HCT116 (cell line): ENCODE results near the gene NCCRP1. TPM values are rescaled to one million over a fixed set of nuclear protein-coding genes. Genes with fewer than 3 reads are reported as not detected.

ENCODE experiments used
- ATAC-seq: fragments of 200-7000 bp; cut with Tn5 transposase; 2 replicates; pipeline ENCODE4 v1.9.1; 2020; ENCODE audit warnings: mild to moderate bottlenecking, moderate library complexity
- BruUV-seq: library from RNA; stranded (reverse); fragments of 400-500 nt; replicated peaks from 2 replicates; lab custom pipeline; 2021; lab: Mats Ljungman, UMichigan
- CTCF ChIA-PET: fragments of 300-600 bp; sonication (Branson Sonifier 250); formaldehyde crosslinking; loops from one replicate; lab custom pipeline; 2021; ENCODE audit warnings: antibody characterized with exemption; lab: Charles Lee
- POLR2A ChIA-PET: fragments of 300-600, 350-600 bp; sonication (Branson Sonifier 250); formaldehyde crosslinking; loops from one replicate; lab custom pipeline; 2021; ENCODE audit warnings: antibody characterized with exemption; lab: Charles Lee
- RAD21 ChIA-PET, 2 experiments: fragments of 300-600 bp; sonication (Branson Sonifier 250); formaldehyde crosslinking; loops; one replicate each; lab custom pipeline; 2023; ENCODE audit warnings: low total read pairs in 2 of 2; ENCODE audit not compliant: uncharacterized antibody in 2 of 2, unreplicated experiment in 2 of 2, low non-redundant PET in 1 of 2; lab: Charles Lee
- DNase-seq: peaks from one replicate; pipeline ENCODE4 v3.0.0-alpha.2; 2010; ENCODE audit warnings: low read depth, low spot score
- H2AFZ ChIP-seq: fragments of 200-600 bp; shearing (Covaris generic), sonication (generic); 2 replicates; pipeline ENCODE4 v1.6.1; 2017; ENCODE audit warnings: low read depth, mixed run types, mixed read lengths, antibody characterized with exemption, low read length; ENCODE audit not compliant: poor library complexity, severe bottlenecking
- H3K27ac ChIP-seq: 2 replicates; pipeline ENCODE4 v1.5.1; 2012; ENCODE audit warnings: low read depth, low read length
- H3K27me3 ChIP-seq: fragments of 200-600 bp; sonication (generic); 2 replicates; pipeline ENCODE4 v1.6.1; 2016; ENCODE audit warnings: mixed run types, low read length, mixed read lengths; ENCODE audit not compliant: insufficient read depth
- H3K36me3 ChIP-seq, 2 experiments: fragments of 200-500 bp in 1 of 2; fragments of 200-600 bp in 1 of 2; sonication (Bioruptor generic) in 1 of 2; sonication (generic) in 1 of 2; 2 replicates each; pipeline versions ENCODE4 v1.5.1 to v1.6.1; 2014 to 2016; ENCODE audit warnings: low read length in 2 of 2, inconsistent platforms in 1 of 2, mixed read lengths in 1 of 2, mixed run types in 1 of 2; ENCODE audit not compliant: insufficient read depth in 2 of 2, control insufficient read depth in 1 of 2
- H3K4me1 ChIP-seq, 2 experiments: fragments of 200-600 bp in 1 of 2; sonication (generic) in 1 of 2; 2 replicates each; pipeline versions ENCODE4 v1.5.1 to v1.6.1; 2012 to 2017; ENCODE audit warnings: low read length in 2 of 2, inconsistent platforms in 1 of 2, mild to moderate bottlenecking in 1 of 2, mixed read lengths in 1 of 2, mixed run types in 1 of 2, moderate library complexity in 1 of 2; ENCODE audit not compliant: insufficient read depth in 2 of 2, control insufficient read depth in 1 of 2
- H3K4me2 ChIP-seq: fragments of 200-600 bp; sonication (generic); 2 replicates; pipeline ENCODE4 v1.6.1; 2017; ENCODE audit warnings: mixed run types, low read length, mixed read lengths
- H3K4me3 ChIP-seq, 2 experiments: fragments of 200-600 bp in 1 of 2; sonication (generic) in 1 of 2; replicated peaks in 1 of 2; 2 replicates each; pipeline ENCODE4 v1.5.1; 2011 to 2016; ENCODE audit warnings: low read length in 2 of 2, control low read depth in 1 of 2, low read depth in 1 of 2, mild to moderate bottlenecking in 1 of 2, mixed read lengths in 1 of 2, mixed run types in 1 of 2
- H3K79me2 ChIP-seq: fragments of 200-600 bp; sonication (generic); 2 replicates; pipeline ENCODE4 v1.6.1; 2017; ENCODE audit warnings: mild to moderate bottlenecking, mixed run types, low read length, moderate library complexity, mixed read lengths; ENCODE audit not compliant: insufficient read depth
- H3K9ac ChIP-seq: fragments of 200-600 bp; sonication (generic); 2 replicates; pipeline ENCODE4 v1.6.1; 2016; ENCODE audit warnings: low read length, mixed read lengths
- H3K9me2 ChIP-seq: fragments of 200-600 bp; sonication (generic), shearing (Covaris generic); 2 replicates; pipeline ENCODE4 v1.6.1; 2017; ENCODE audit warnings: mixed run types, mild to moderate bottlenecking, moderate library complexity; ENCODE audit not compliant: insufficient read depth
- H3K9me3 ChIP-seq, 2 experiments: fragments of 200-500 bp in 1 of 2; fragments of 200-600 bp in 1 of 2; sonication (Bioruptor generic) in 1 of 2; sonication (generic) in 1 of 2; 2 replicates each; pipeline ENCODE4 v1.6.1; 2014 to 2017; ENCODE audit warnings: low read length in 2 of 2, mixed read lengths in 2 of 2, inconsistent platforms in 1 of 2, low read depth in 1 of 2, mild to moderate bottlenecking in 1 of 2, mixed run types in 1 of 2, moderate library complexity in 1 of 2; ENCODE audit not compliant: control insufficient read depth in 1 of 2, insufficient read depth in 1 of 2
- H4K20me1 ChIP-seq: fragments of 200-600 bp; sonication (generic), shearing (Covaris generic); 2 replicates; pipeline ENCODE4 v1.6.1; 2017; ENCODE audit warnings: mixed run types, mild to moderate bottlenecking, moderate library complexity; ENCODE audit not compliant: insufficient read depth
- ATF3 ChIP-seq: IDR thresholded peaks from 2 replicates; pipeline ENCODE4 v1.6.1; 2012
- EGR1 ChIP-seq: IDR thresholded peaks from 2 replicates; pipeline ENCODE4 v1.6.1; 2012; ENCODE audit warnings: low read depth
- FOSL1 ChIP-seq: IDR thresholded peaks from 2 replicates; pipeline ENCODE4 v1.6.1; 2012; ENCODE audit warnings: low read depth
- JUND ChIP-seq: IDR thresholded peaks from 2 replicates; pipeline ENCODE4 v1.6.1; 2012
- RAD21 ChIP-seq: IDR thresholded peaks from 2 replicates; pipeline ENCODE4 v1.6.1; 2012; ENCODE audit warnings: low read depth, mild to moderate bottlenecking
- SIN3A ChIP-seq: IDR thresholded peaks from 2 replicates; pipeline ENCODE4 v1.6.1; 2012; ENCODE audit warnings: low read depth
- SP1 ChIP-seq: IDR thresholded peaks from 2 replicates; pipeline ENCODE4 v1.6.1; 2012; ENCODE audit warnings: low read depth
- SRF ChIP-seq: IDR thresholded peaks from 2 replicates; pipeline ENCODE4 v1.6.1; 2012; ENCODE audit warnings: low read depth
- TCF7L2 ChIP-seq: IDR thresholded peaks from 2 replicates; pipeline ENCODE4 v1.7.0; 2011; ENCODE audit warnings: borderline replicate concordance, inconsistent platforms; ENCODE audit not compliant: insufficient read depth, insufficient read length; ENCODE audit errors: extremely low read depth
- YY1 ChIP-seq: IDR thresholded peaks from 2 replicates; pipeline ENCODE4 v1.6.1; 2011; ENCODE audit warnings: low read length, low read depth, moderate library complexity, mild to moderate bottlenecking; ENCODE audit not compliant: insufficient replicate concordance; ENCODE audit errors: extremely low read depth
- ZFX ChIP-seq: fragments of 450-650 bp; IDR thresholded peaks from 2 replicates; pipeline ENCODE4 v1.6.1; 2017
- intact Hi-C: fragments of 100-400 bp; cut with micrococcal nuclease; formaldehyde crosslinking; loops from 2 replicates; pipeline ENCODE4 v1.10.0; 2022
- total RNA-seq: library from RNA; stranded (reverse); gene quantifications from one replicate; pipeline ENCODE4 v1.2.1, GENCODE V29; 2021; ENCODE audit not compliant: unreplicated experiment

NCCRP1 gene
- total RNA-seq, 1 experiment from 2014 or later: 0.12 TPM

- H3K9me2 ChIP-seq: no peaks in the 10 kb centered on the region
- POLR2A ChIA-PET: no interaction called here
- H3K4me1 ChIP-seq: no peaks in the 10 kb centered on the region
- no peak overlapping the region for H3K27ac ChIP-seq
- no peak for ATAC-seq
- H3K36me3 ChIP-seq: peaks cover 0 to 6% of the 10 kb centered on the region in 2 experiments; a peak in 2 of 4 replicates
- TF ChIP-seq FOSL1 (no peak), SP1 (no peak), ZFX (no peak)
- TF ChIP-seq, all 23 proteins: peak for 0
- DNase-seq: no peak
- Histone ChIP-seq H3K4me3 (no peak overlapping the region), H3K9ac (no peak overlapping the region), H3K27me3 (no peaks in the 10 kb centered on the region), H3K9me3 (no peaks in the 10 kb centered on the region), H3K4me2 (no peak overlapping the region), H4K20me1 (no peaks in the 10 kb centered on the region), H2AFZ (no peak overlapping the region), H3K79me2 (no peaks in the 10 kb centered on the region)
- RAD21 ChIA-PET: no interaction called here
- CTCF ChIA-PET: no interaction called here
- intact Hi-C loops: no loop called here
- no TSS peak for BruUV-seq
Measured at GRCh38 chr19:39181500-39182173, 15.1 kb upstream of the NCCRP1 start.

GRCh38 chr19:39182174-39182505 is 14.6 kb upstream of the NCCRP1 start:
- RAD21 ChIA-PET: no interaction called here
- CTCF ChIA-PET: no interaction called here

More at GRCh38 chr19:39182174-39182505, 14.6 kb upstream of the NCCRP1 start:
- Histone ChIP-seq H3K36me3 (peaks cover 0 to 6% of the 10 kb centered on the region in 2 experiments; a peak in 2 of 4 replicates), H4K20me1 (no peaks in the 10 kb centered on the region), H3K4me1 (peaks cover 0 to 2% of the 10 kb centered on the region in 2 experiments; a peak in 1 of 4 replicates), H3K79me2 (no peaks in the 10 kb centered on the region), H3K9ac (no peak overlapping the region), H3K9me3 (no peaks in the 10 kb centered on the region), H3K27me3 (no peaks in the 10 kb centered on the region), H3K27ac (no peak overlapping the region), H3K9me2 (no peaks in the 10 kb centered on the region), H3K4me2 (no peak overlapping the region), H3K4me3 (no peak overlapping the region), H2AFZ (no peak overlapping the region)
- intact Hi-C loops: no loop called here
- no TSS peak for BruUV-seq
- no peak for DNase-seq
- POLR2A ChIA-PET: no interaction called here
- ATAC-seq: no peak
- no peak for TF ChIP-seq SIN3A
- no peak for TF ChIP-seq TCF7L2
- no peak for TF ChIP-seq JUND
- TF ChIP-seq YY1: no peak
- no peak for TF ChIP-seq RAD21
- TF ChIP-seq SP1: no peak
- TF ChIP-seq ATF3: no peak
- TF ChIP-seq SRF: no peak
- TF ChIP-seq EGR1: no peak
- TF ChIP-seq ZFX: no peak
